HepG2 (cell line): ENCODE data around the gene CHD2. TPM values are rescaled to one million over a fixed set of nuclear protein-coding genes. Genes with fewer than 3 reads are reported as not detected.

Source experiments
- CAMTA2 ChIP-seq: sonication (generic); formaldehyde crosslinking; IDR thresholded peaks from 2 replicates; pipeline ENCODE4 v1.4.0; 2020; ENCODE audit warnings: mild to moderate bottlenecking, missing genetic modification reagents, borderline replicate concordance
- DNMT1 ChIP-seq: sonication (generic); formaldehyde crosslinking; IDR thresholded peaks from 2 replicates; pipeline ENCODE4 v1.5.1; 2020; ENCODE audit warnings: mild to moderate bottlenecking, missing genetic modification reagents
- HOXA3 ChIP-seq: sonication (generic); formaldehyde crosslinking; IDR thresholded peaks from 2 replicates; pipeline ENCODE4 v1.5.0; 2020; ENCODE audit warnings: missing genetic modification reagents
- KAT8 ChIP-seq: IDR thresholded peaks from 2 replicates; pipeline ENCODE4 v1.6.1; 2016; ENCODE audit warnings: missing genetic modification reagents, missing compliant biosample characterization
- NR1H2 ChIP-seq: sonication (generic); formaldehyde crosslinking; IDR thresholded peaks from 2 replicates; pipeline ENCODE4 v1.8.1; 2022; ENCODE audit warnings: low read depth, missing genetic modification reagents, borderline replicate concordance
- STAG1 ChIP-seq: sonication (generic); formaldehyde crosslinking; IDR thresholded peaks from 2 replicates; pipeline ENCODE4 v1.4.0; 2020; ENCODE audit warnings: missing genetic modification reagents
- ZFX ChIP-seq: sonication (generic); formaldehyde crosslinking; IDR thresholded peaks from 2 replicates; pipeline ENCODE4 v1.4.0; 2020; ENCODE audit warnings: mild to moderate bottlenecking, low read depth, missing genetic modification reagents, moderate library complexity
- ZNF225 ChIP-seq: sonication (generic); formaldehyde crosslinking; IDR thresholded peaks from 2 replicates; pipeline ENCODE4 v1.4.0; 2020; ENCODE audit warnings: mild to moderate bottlenecking, missing genetic modification reagents
- ZNF451 ChIP-seq: sonication (generic); formaldehyde crosslinking; IDR thresholded peaks from 2 replicates; pipeline ENCODE4 v1.5.0; 2020; ENCODE audit warnings: mild to moderate bottlenecking, missing genetic modification reagents
- ZNF577 ChIP-seq: sonication (generic); formaldehyde crosslinking; IDR thresholded peaks from 2 replicates; pipeline ENCODE4 v1.4.0; 2020; ENCODE audit warnings: mild to moderate bottlenecking, low read depth, missing genetic modification reagents, borderline replicate concordance
- polyA plus RNA-seq, 8 experiments: library from polyadenylated mRNA; depleted of rRNA in 3 of 8; stranded (reverse) in 7 of 8; unstranded in 1 of 8; fragments of >200 nt; fragmentation: Illumina TruSeq in 4 of 8; extraction: Trizol in 4 of 8; gene quantifications; 2 replicates each; pipeline versions ENCODE4 v1.2.1 to v1.2.3, GENCODE V29; 2011 to 2016; ENCODE audit warnings: low read depth in 4 of 8, missing spikeins in 1 of 8, mixed read lengths in 1 of 8; ENCODE audit not compliant: insufficient read depth in 1 of 8
- total RNA-seq, 5 experiments: library from RNA; depleted of rRNA; stranded (reverse); fragments of >200 nt; fragmentation: Illumina TruSeq; extraction: Trizol; gene quantifications; 2 replicates each; pipeline ENCODE4 v1.2.3, GENCODE V29; 2016; ENCODE audit warnings: low read depth in 1 of 5
- TF ChIP-seq, protein P1 (sequence below): sonication (generic); formaldehyde crosslinking; IDR thresholded peaks from 2 replicates; pipeline ENCODE4 v1.4.0; 2020; ENCODE audit warnings: missing genetic modification reagents
- TF ChIP-seq, protein P2 (sequence below): sonication (generic); formaldehyde crosslinking; IDR thresholded peaks from 2 replicates; pipeline ENCODE4 v1.4.0; 2020; ENCODE audit warnings: missing genetic modification reagents, borderline replicate concordance
- TF ChIP-seq, protein P3 (sequence below): sonication (generic); formaldehyde crosslinking; IDR thresholded peaks from 2 replicates; pipeline ENCODE4 v1.4.0; 2020; ENCODE audit warnings: missing genetic modification reagents, borderline replicate concordance
- TF ChIP-seq, protein P4 (sequence below), 2 experiments: sonication (generic) in 1 of 2; formaldehyde crosslinking in 1 of 2; IDR thresholded peaks; 2 replicates each; pipeline versions ENCODE4 v1.6.1 to v1.9.0; 2014 to 2022; ENCODE audit warnings: antibody characterized with exemption in 1 of 2, borderline replicate concordance in 1 of 2, inconsistent platforms in 1 of 2, low read depth in 1 of 2, missing genetic modification reagents in 1 of 2

Gene CHD2
- total and polyA plus RNA-seq, 2 of the 13 experiments (the other 11 are each of a cell fraction or from before 2014, with no cell fraction given) = 54.0 to 54.1 TPM

DNA sequence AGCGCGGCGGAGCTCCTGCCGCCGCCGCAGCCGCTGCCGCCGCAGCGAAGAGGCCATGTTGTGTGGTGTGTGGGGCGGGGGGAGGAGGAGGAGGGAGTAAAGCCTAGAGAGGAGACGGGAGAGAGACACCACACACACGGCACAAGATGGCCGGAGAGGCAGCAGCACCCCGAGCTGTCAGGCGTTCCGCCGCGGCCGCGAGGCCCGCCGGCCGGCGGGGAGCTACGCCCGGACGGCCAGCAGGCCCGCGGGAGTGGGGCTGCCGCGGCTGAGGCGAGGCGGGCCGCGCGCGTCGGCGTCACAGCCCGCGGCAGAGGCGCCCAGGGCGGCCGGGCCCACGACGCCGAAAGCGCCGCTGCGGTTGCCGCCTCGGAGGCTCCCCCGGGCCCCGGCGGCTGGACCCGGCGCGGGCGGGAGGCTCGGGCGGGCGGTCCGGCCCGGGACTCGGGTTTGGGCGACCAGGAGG, 17.4 kb upstream of the CHD2 start (continued):
- no peak for TF ChIP-seq ZNF577
- TF ChIP-seq, protein P1, sequence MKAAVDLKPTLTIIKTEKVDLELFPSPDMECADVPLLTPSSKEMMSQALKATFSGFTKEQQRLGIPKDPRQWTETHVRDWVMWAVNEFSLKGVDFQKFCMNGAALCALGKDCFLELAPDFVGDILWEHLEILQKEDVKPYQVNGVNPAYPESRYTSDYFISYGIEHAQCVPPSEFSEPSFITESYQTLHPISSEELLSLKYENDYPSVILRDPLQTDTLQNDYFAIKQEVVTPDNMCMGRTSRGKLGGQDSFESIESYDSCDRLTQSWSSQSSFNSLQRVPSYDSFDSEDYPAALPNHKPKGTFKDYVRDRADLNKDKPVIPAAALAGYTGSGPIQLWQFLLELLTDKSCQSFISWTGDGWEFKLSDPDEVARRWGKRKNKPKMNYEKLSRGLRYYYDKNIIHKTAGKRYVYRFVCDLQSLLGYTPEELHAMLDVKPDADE = 0 out of 2 replicates have a peak, but pooled peaks have one; percentile 49
- TF ChIP-seq DNMT1 = no peak
- TF ChIP-seq, protein P2, sequence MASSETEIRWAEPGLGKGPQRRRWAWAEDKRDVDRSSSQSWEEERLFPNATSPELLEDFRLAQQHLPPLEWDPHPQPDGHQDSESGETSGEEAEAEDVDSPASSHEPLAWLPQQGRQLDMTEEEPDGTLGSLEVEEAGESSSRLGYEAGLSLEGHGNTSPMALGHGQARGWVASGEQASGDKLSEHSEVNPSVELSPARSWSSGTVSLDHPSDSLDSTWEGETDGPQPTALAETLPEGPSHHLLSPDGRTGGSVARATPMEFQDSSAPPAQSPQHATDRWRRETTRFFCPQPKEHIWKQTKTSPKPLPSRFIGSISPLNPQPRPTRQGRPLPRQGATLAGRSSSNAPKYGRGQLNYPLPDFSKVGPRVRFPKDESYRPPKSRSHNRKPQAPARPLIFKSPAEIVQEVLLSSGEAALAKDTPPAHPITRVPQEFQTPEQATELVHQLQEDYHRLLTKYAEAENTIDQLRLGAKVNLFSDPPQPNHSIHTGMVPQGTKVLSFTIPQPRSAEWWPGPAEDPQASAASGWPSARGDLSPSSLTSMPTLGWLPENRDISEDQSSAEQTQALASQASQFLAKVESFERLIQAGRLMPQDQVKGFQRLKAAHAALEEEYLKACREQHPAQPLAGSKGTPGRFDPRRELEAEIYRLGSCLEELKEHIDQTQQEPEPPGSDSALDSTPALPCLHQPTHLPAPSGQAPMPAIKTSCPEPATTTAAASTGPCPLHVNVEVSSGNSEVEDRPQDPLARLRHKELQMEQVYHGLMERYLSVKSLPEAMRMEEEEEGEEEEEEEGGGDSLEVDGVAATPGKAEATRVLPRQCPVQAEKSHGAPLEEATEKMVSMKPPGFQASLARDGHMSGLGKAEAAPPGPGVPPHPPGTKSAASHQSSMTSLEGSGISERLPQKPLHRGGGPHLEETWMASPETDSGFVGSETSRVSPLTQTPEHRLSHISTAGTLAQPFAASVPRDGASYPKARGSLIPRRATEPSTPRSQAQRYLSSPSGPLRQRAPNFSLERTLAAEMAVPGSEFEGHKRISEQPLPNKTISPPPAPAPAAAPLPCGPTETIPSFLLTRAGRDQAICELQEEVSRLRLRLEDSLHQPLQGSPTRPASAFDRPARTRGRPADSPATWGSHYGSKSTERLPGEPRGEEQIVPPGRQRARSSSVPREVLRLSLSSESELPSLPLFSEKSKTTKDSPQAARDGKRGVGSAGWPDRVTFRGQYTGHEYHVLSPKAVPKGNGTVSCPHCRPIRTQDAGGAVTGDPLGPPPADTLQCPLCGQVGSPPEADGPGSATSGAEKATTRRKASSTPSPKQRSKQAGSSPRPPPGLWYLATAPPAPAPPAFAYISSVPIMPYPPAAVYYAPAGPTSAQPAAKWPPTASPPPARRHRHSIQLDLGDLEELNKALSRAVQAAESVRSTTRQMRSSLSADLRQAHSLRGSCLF (CRISPR knock-in tag) = no peak
- TF ChIP-seq KAT8 (CRISPR knock-in tag) = no peak
- TF ChIP-seq ZNF451 (CRISPR knock-in tag) = peak; percentile 62; the same call in 1 of the 2 replicates
- TF ChIP-seq ZNF225 (CRISPR knock-in tag) = no peak
- TF ChIP-seq, protein P3, sequence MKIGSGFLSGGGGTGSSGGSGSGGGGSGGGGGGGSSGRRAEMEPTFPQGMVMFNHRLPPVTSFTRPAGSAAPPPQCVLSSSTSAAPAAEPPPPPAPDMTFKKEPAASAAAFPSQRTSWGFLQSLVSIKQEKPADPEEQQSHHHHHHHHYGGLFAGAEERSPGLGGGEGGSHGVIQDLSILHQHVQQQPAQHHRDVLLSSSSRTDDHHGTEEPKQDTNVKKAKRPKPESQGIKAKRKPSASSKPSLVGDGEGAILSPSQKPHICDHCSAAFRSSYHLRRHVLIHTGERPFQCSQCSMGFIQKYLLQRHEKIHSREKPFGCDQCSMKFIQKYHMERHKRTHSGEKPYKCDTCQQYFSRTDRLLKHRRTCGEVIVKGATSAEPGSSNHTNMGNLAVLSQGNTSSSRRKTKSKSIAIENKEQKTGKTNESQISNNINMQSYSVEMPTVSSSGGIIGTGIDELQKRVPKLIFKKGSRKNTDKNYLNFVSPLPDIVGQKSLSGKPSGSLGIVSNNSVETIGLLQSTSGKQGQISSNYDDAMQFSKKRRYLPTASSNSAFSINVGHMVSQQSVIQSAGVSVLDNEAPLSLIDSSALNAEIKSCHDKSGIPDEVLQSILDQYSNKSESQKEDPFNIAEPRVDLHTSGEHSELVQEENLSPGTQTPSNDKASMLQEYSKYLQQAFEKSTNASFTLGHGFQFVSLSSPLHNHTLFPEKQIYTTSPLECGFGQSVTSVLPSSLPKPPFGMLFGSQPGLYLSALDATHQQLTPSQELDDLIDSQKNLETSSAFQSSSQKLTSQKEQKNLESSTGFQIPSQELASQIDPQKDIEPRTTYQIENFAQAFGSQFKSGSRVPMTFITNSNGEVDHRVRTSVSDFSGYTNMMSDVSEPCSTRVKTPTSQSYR (CRISPR knock-in tag) = peak; percentile 91
- no peak for TF ChIP-seq CAMTA2
- no peak for TF ChIP-seq ZFX (CRISPR knock-in tag)
- TF ChIP-seq, protein P4, sequence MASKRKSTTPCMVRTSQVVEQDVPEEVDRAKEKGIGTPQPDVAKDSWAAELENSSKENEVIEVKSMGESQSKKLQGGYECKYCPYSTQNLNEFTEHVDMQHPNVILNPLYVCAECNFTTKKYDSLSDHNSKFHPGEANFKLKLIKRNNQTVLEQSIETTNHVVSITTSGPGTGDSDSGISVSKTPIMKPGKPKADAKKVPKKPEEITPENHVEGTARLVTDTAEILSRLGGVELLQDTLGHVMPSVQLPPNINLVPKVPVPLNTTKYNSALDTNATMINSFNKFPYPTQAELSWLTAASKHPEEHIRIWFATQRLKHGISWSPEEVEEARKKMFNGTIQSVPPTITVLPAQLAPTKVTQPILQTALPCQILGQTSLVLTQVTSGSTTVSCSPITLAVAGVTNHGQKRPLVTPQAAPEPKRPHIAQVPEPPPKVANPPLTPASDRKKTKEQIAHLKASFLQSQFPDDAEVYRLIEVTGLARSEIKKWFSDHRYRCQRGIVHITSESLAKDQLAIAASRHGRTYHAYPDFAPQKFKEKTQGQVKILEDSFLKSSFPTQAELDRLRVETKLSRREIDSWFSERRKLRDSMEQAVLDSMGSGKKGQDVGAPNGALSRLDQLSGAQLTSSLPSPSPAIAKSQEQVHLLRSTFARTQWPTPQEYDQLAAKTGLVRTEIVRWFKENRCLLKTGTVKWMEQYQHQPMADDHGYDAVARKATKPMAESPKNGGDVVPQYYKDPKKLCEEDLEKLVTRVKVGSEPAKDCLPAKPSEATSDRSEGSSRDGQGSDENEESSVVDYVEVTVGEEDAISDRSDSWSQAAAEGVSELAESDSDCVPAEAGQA (IDR thresholded peaks at IDR 0.05; ENCODE audit: low read depth) = peak; percentile 85
- TF ChIP-seq, protein P4 (CRISPR knock-in tag; IDR thresholded peaks at IDR 0.05; ENCODE audit: borderline replicate concordance) = no peak
- TF ChIP-seq NR1H2 (CRISPR knock-in tag) = no peak
- TF ChIP-seq HOXA3 (CRISPR knock-in tag) = peak; percentile 85
- TF ChIP-seq STAG1 (CRISPR knock-in tag) = peak; percentile 27; the same call in 1 of the 2 replicates
